Adrenal gland (tissue), 12 donors: ENCODE measurements around the gene RPLP2. TPM values are rescaled to one million over a fixed set of nuclear protein-coding genes. Genes with fewer than 3 reads are reported as not detected.

Experiments
- DNase-seq, 7 donors: peaks; one replicate each; pipeline ENCODE4 v3.0.0-alpha.2; 2019 to 2020
- H3K27ac ChIP-seq, 5 donors: fragments of 200-600 bp; sonication (generic) in 4 of 5; 1 replicate in 3 of 5; 2 replicates in 2 of 5; pipeline versions ENCODE4 v1.5.1 to v1.8.0; 2016 to 2020; ENCODE audit warnings: mild to moderate bottlenecking in 1 of 5
- H3K27me3 ChIP-seq: fragments of 200-600 bp; 2 replicates; pipeline ENCODE4 v1.8.0; 2021
- H3K36me3 ChIP-seq, 2 donors: fragments of 200-600 bp; replicated peaks in 1 of 2; 1 replicate in 1 of 2; 2 replicates in 1 of 2; pipeline versions ENCODE4 v1.5.1 to v1.8.0; 2018 to 2022
- H3K4me1 ChIP-seq, 2 donors: fragments of 200-600 bp; replicated peaks in 1 of 2; 1 replicate in 1 of 2; 2 replicates in 1 of 2; pipeline versions ENCODE4 v1.5.1 to v1.8.0; 2018 to 2021
- H3K4me3 ChIP-seq, 4 donors: fragments of 200-600 bp; sonication (generic) in 3 of 4; one replicate each; pipeline ENCODE4 v1.5.1; 2016 to 2018
- H3K9me3 ChIP-seq, 3 donors: fragments of 200-600 bp; sonication (generic) in 1 of 3; replicated peaks in 1 of 3; 1 replicate in 2 of 3; 2 replicates in 1 of 3; pipeline versions ENCODE4 v1.5.1 to v1.8.0; 2016 to 2021
- CTCF ChIP-seq, 6 experiments: fragments of 450-650 bp in 4 of 6; fragments of 200-600 bp in 2 of 6; sonication (generic) in 1 of 6; IDR thresholded peaks; 1 replicate in 5 of 6; 2 replicates in 1 of 6; pipeline versions ENCODE4 v1.5.1 to v1.8.0; 2016 to 2021; ENCODE audit warnings: antibody characterized with exemption in 6 of 6, mild to moderate bottlenecking in 2 of 6, moderate library complexity in 1 of 6
- POLR2A ChIP-seq, 2 donors: fragments of 450-650 bp; IDR thresholded peaks; one replicate each; pipeline ENCODE4 v1.6.1; 2017; ENCODE audit warnings: antibody characterized with exemption in 2 of 2, mild to moderate bottlenecking in 2 of 2, moderate library complexity in 1 of 2
- WGBS, 4 donors: extraction: QIAGEN DNeasy Blood & Tissue Kit in 2 of 4; methylation state at CpG; one replicate each; pipeline versions ENCODE4 v1.1.5 to v1.1.7; 2013 to 2017; 5-methylcytosine and 5-hydroxymethylcytosine counted together
- intact Hi-C, 2 donors: fragments of 100-400 bp; cut with DNase I; formaldehyde crosslinking; loops; one replicate each; pipeline versions ENCODE4 v1.14.1 to v1.15.0; 2022 to 2023
- polyA plus RNA-seq, 3 donors: library from polyadenylated mRNA; stranded (reverse); fragments of 200-250 nt in 2 of 3; fragments of 350-450 nt in 1 of 3; fragmentation: Illumina TruSeq in 1 of 3; extraction: RNeasy Lipid Tissue Mini Kit (QIAGEN cat#74804) in 1 of 3; gene quantifications; one replicate each; pipeline ENCODE4 v1.2.3, GENCODE V29; 2013 to 2014
- total RNA-seq, 9 donors: library from RNA; depleted of rRNA in 4 of 9; stranded (reverse); fragments of >200 nt in 4 of 9; fragments of 120-200 nt in 1 of 9; fragmentation: NEBNext Ultra II Directional in 1 of 9; extraction: Animal tissue kit (Norgen Biotek cat#: 25700) in 1 of 9; gene quantifications; one replicate each; pipeline versions ENCODE4 v1.1.0 to v1.2.4, GENCODE V29; 2013 to 2023
- donor health status: healthy with polysubstance abuse.
- donor health status: Bipolar disorder and iron deficiency.
- donor health status: DM: yes; HTN: yes; CAD: no.
- donor health status: DM: no; HTN: no; CAD: no.
- donor health status: DM: no; HTN: no; CAD: no.
- donor health status: DM: yes; HTN: yes; CAD: no.

The RPLP2 gene
- total and polyA plus RNA-seq, 12 donors: 190 to 2,473 (median 1,248) TPM

GRCh38 chr11:771617-772204 is 38.1 kb upstream of the RPLP2 start:
- Histone ChIP-seq H3K4me1 (peaks cover 30 to 33% of the 10 kb centered on the region in 2 donors), H3K27ac (peak overlapping the region in 2 of 5 donors; percentile 58 to 69), H3K4me3 (no peak overlapping the region), H3K27me3 (no peaks in the 10 kb centered on the region), H3K36me3 (peaks cover 0 to 48% of the 10 kb centered on the region in 2 donors), H3K9me3 (no peaks in the 10 kb centered on the region)
- peak in 1 of 7 donors; percentile 19 for DNase-seq
- WGBS, 4 donors: 77 to 93% (median 83%) methylated on average over 3 to 15 of the region's 15 CpGs
- TF ChIP-seq CTCF (IDR thresholded peaks at IDR 0.05): no peak
- TF ChIP-seq POLR2A (IDR thresholded peaks at IDR 0.05): no peak
- intact Hi-C loops: no loop called here

- H3K27ac ChIP-seq: peak overlapping the region in 3 of 5 donors; percentile 40 to 69 (median 58)
- H3K4me1 ChIP-seq: peaks cover 31 to 34% of the 10 kb centered on the region in 2 donors
These were observed 37.1 kb upstream of the RPLP2 start for GRCh38 chr11:772429-773390.

GRCh38 chr11:773425-773824 is 36.3 kb upstream of the RPLP2 start:
- no peaks in the 10 kb centered on the region for H3K27me3 ChIP-seq
- H3K4me3 ChIP-seq: no peak overlapping the region
- peak overlapping the region in 3 of 5 donors; percentile 40 to 69 (median 58) for H3K27ac ChIP-seq
- H3K9me3 ChIP-seq: no peaks in the 10 kb centered on the region
- TF ChIP-seq CTCF (IDR thresholded peaks at IDR 0.05) (no peak), POLR2A (IDR thresholded peaks at IDR 0.05) (no peak)
- WGBS, 4 donors: 75 to 91% (median 82%) methylated on average over 4 to 5 of the region's 5 CpGs
- peaks cover 0 to 35% of the 10 kb centered on the region in 2 donors for H3K36me3 ChIP-seq
- intact Hi-C loops: no loop called here
- H3K4me1 ChIP-seq: peaks cover 38 to 41% of the 10 kb centered on the region in 2 donors
- DNase-seq: no peak

More at GRCh38 chr11:772429-773390, 37.1 kb upstream of the RPLP2 start:
- Histone ChIP-seq H3K36me3 (peaks cover 0 to 39% of the 10 kb centered on the region in 2 donors), H3K9me3 (no peaks in the 10 kb centered on the region), H3K27me3 (no peaks in the 10 kb centered on the region), H3K4me3 (no peak overlapping the region)
- intact Hi-C loops: no loop called here
- no peak for TF ChIP-seq CTCF (IDR thresholded peaks at IDR 0.05)
- TF ChIP-seq POLR2A (IDR thresholded peaks at IDR 0.05): no peak
- DNase-seq: peak; percentile 62 to 92 (median 84)
- 53 to 74% (median 55%) methylated on average over 16 to 34 of the region's 34 CpGs for WGBS, 4 donors

- intact Hi-C loops: no loop called here
- Histone ChIP-seq H3K27me3 (no peaks in the 10 kb centered on the region), H3K9me3 (no peaks in the 10 kb centered on the region), H3K4me1 (peaks cover 38 to 41% of the 10 kb centered on the region in 2 donors), H3K4me3 (no peak overlapping the region), H3K36me3 (peaks cover 0 to 34% of the 10 kb centered on the region in 2 donors), H3K27ac (peak overlapping the region in 3 of 5 donors; percentile 40 to 69 (median 58))
- TF ChIP-seq POLR2A (IDR thresholded peaks at IDR 0.05) (no peak), CTCF (IDR thresholded peaks at IDR 0.05) (no peak)
- DNase-seq: no peak
- WGBS, 4 donors: 87 to 93% (median 89%) methylated on average over 4 to 9 of the region's 9 CpGs
These were observed 35.9 kb upstream of the RPLP2 start for GRCh38 chr11:773830-774229.
